ENCODE results near the gene SENP5.
"Not testable (repeated sequence)": the region's sequence is repeated elsewhere in the genome, so short reads cannot be mapped to it uniquely, and the experiment has no call there.

Gene SENP5

DNA sequence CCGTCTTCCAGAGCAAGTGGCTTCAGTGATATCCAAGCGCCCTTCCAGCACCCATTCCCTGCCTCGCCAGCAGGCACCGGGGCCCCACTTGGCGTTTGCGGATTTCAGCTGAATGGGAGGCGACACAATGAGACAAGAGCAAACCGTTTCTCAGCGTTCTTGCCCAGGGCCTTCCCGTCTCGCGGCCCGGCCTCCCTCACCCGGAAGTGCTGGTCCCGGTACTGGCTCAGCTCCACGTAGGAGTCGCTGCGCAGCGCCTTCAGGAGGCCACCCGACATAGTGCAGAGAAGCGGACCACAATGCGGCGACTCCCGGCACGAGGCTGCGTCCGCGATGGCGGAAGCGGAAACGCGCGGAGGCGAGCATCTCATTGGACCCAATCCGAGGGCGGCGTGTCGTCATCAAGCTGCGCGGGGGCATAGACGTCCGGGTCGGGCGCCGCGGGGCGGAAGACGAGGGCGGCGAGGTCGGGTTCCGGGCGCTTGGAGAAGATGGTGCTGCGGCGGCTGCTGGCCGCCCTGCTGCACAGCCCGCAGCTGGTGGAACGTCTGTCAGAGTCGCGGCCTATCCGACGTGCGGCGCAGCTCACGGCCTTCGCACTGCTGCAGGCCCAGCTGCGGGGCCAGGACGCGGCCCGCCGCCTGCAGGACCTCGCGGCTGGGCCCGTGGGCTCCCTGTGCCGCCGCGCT, 74.7 kb downstream of the SENP5 start, which contains the start of gene NCBP2:
Gene NCBP2, minus strand, starts transcription at position 303 of the 689 bp plus-strand sequence. Its CDS starts 25 bp downstream, at position 278.
- H3K27me3 ChIP-seq (ENCODE audit: insufficient read depth, poor library complexity, severe bottlenecking): no peaks in the 10 kb centered on the region
- no peaks in the 10 kb centered on the region for H3K9me3 ChIP-seq (ENCODE audit: severe bottlenecking)
- H3K36me3 ChIP-seq (ENCODE audit: low read depth): peaks cover 40% of the 10 kb centered on the region
- H3K4me3 ChIP-seq (ENCODE audit: severe bottlenecking): peak within 1 kb of the TSS; percentile 89
- ATAC-seq (ENCODE audit: low read depth): peak; percentile 87
- H3K27ac ChIP-seq (ENCODE audit: poor library complexity, severe bottlenecking): peak within 1 kb of the TSS; percentile 70
- peak; percentile 97 for DNase-seq (ENCODE audit: low spot score)
- TF ChIP-seq, protein P1, sequence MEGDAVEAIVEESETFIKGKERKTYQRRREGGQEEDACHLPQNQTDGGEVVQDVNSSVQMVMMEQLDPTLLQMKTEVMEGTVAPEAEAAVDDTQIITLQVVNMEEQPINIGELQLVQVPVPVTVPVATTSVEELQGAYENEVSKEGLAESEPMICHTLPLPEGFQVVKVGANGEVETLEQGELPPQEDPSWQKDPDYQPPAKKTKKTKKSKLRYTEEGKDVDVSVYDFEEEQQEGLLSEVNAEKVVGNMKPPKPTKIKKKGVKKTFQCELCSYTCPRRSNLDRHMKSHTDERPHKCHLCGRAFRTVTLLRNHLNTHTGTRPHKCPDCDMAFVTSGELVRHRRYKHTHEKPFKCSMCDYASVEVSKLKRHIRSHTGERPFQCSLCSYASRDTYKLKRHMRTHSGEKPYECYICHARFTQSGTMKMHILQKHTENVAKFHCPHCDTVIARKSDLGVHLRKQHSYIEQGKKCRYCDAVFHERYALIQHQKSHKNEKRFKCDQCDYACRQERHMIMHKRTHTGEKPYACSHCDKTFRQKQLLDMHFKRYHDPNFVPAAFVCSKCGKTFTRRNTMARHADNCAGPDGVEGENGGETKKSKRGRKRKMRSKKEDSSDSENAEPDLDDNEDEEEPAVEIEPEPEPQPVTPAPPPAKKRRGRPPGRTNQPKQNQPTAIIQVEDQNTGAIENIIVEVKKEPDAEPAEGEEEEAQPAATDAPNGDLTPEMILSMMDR (IDR thresholded peaks at IDR 0.05; ENCODE audit: poor library complexity, severe bottlenecking): peak; percentile 69
- peaks cover 4% of the 10 kb centered on the region for H3K4me1 ChIP-seq (ENCODE audit: insufficient read depth, poor library complexity, severe bottlenecking)

DNA sequence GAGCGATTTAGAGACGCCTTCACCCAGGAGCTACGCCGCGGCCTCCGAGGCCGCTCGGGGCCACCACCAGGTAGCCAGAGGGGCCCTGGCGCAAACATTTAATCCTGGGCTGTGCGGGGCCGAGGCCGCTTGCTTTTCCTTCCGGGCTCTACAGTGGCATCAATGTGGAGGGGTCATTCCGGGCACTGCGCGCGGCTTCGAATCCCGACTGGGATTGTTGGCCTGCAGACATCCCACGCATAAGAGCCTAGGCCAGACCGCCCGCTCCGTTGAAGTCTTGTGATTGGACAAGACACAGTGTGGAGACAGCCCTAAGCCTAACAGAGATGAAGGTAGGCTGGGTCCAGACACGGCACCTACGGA, 75.2 kb downstream of the SENP5 start:
- Histone ChIP-seq H3K4me3 (ENCODE audit: severe bottlenecking) (peak overlapping the region; percentile 89), H3K27me3 (ENCODE audit: insufficient read depth, poor library complexity, severe bottlenecking) (no peaks in the 10 kb centered on the region), H3K9me3 (ENCODE audit: severe bottlenecking) (no peaks in the 10 kb centered on the region), H3K4me1 (ENCODE audit: insufficient read depth, poor library complexity, severe bottlenecking) (peaks cover 4% of the 10 kb centered on the region), H3K36me3 (ENCODE audit: low read depth) (peaks cover 35% of the 10 kb centered on the region), H3K27ac (ENCODE audit: poor library complexity, severe bottlenecking) (peak overlapping the region; percentile 70)
- ATAC-seq (ENCODE audit: low read depth) (peak; percentile 20), DNase-seq (ENCODE audit: low spot score) (no peak)
- TF ChIP-seq, protein P1 (IDR thresholded peaks at IDR 0.05; ENCODE audit: poor library complexity, severe bottlenecking): no peak

DNA sequence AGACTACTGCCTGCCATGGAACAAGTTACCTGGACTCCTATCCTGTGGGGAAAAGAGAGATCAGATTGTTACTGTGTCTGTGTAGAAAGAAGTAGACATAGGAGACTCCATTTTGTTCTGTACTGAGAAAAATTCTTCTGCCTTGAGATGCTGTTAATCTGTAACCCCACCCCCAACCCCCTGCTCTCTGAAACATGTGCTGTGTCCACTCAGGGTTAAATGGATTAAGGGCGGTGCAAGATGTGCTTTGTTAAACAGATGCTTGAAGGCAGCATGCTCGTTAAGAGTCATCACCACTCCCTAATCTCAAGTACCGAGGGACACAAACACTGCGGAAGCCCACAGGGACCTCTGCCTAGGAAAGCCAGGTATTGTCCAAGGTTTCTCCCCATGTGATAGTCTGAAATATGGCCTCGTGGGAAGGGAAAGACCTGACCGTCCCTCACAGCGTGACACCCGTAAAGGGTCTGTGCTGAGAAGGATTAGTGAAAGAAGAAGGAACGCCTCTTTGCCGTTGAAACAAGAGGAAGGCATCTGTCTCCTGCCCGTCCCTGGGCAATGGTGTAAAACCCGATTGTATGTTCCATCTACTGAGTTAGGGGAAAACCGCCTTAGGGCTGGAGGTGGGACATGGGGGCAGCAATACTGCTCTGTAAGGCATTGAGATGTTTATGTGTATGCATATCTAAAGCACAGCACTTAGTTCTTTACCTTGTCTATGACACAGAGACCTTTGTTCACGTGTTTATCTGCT, 76.5 kb downstream of the SENP5 start:
- peaks cover 22% of the 10 kb centered on the region for H3K36me3 ChIP-seq (ENCODE audit: low read depth)
- not testable (repeated sequence) for DNase-seq (ENCODE audit: low spot score); H3K27me3 ChIP-seq (ENCODE audit: insufficient read depth, poor library complexity, severe bottlenecking); ATAC-seq (ENCODE audit: low read depth); H3K4me3 ChIP-seq (ENCODE audit: severe bottlenecking); H3K27ac ChIP-seq (ENCODE audit: poor library complexity, severe bottlenecking); H3K9me3 ChIP-seq (ENCODE audit: severe bottlenecking); H3K4me1 ChIP-seq (ENCODE audit: insufficient read depth, poor library complexity, severe bottlenecking)

DNA sequence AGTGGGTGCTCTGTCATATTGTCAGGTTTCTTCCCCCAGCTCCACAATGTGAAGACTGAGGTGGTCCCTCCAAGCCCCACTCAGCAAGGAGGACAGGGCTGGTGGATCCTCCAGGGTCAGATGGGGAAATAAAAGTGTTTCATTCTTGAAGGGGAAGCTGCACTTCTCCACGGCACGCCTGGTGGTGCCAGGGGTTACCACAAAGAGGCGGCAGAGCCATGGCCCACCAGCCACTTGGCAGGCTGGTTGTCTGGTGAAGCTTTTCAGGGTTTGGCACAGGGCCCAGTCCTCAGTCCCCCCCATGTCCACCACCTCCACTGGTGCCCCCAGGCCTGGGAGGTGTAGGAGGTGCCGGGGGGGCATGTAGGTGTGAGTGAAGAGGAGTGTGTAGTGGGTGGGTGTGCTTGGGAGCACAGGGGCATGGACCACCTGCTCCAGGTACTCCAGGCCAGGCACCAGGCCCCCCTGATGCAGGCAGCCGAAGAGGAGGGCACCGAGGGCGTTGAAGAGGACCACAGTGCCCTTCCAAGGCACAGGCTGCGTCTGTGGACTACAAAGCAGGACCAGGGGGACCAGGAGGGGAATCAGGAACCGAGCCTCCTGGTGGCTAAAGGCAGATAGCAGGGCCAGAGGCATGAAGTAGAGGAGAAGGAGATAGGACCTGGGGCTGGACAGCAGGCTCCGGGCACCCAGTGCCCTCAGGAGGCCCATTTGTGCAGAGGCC, 79.6 kb downstream of the SENP5 start:
- DNase-seq (ENCODE audit: low spot score): no peak
- peaks cover 6% of the 10 kb centered on the region; the same call in 1 of the 2 replicates for H3K36me3 ChIP-seq (ENCODE audit: low read depth)
- no peaks in the 10 kb centered on the region for H3K27me3 ChIP-seq (ENCODE audit: insufficient read depth, poor library complexity, severe bottlenecking)
- ATAC-seq (ENCODE audit: low read depth): no peak; the same call in 2 of the 3 replicates
- H3K4me3 ChIP-seq (ENCODE audit: severe bottlenecking): no peak overlapping the region
- no peak overlapping the region for H3K27ac ChIP-seq (ENCODE audit: poor library complexity, severe bottlenecking)
- TF ChIP-seq, protein P1 (IDR thresholded peaks at IDR 0.05; ENCODE audit: poor library complexity, severe bottlenecking): no peak
- H3K4me1 ChIP-seq (ENCODE audit: insufficient read depth, poor library complexity, severe bottlenecking): peaks cover 4% of the 10 kb centered on the region
- H3K9me3 ChIP-seq (ENCODE audit: severe bottlenecking): no peaks in the 10 kb centered on the region

DNA sequence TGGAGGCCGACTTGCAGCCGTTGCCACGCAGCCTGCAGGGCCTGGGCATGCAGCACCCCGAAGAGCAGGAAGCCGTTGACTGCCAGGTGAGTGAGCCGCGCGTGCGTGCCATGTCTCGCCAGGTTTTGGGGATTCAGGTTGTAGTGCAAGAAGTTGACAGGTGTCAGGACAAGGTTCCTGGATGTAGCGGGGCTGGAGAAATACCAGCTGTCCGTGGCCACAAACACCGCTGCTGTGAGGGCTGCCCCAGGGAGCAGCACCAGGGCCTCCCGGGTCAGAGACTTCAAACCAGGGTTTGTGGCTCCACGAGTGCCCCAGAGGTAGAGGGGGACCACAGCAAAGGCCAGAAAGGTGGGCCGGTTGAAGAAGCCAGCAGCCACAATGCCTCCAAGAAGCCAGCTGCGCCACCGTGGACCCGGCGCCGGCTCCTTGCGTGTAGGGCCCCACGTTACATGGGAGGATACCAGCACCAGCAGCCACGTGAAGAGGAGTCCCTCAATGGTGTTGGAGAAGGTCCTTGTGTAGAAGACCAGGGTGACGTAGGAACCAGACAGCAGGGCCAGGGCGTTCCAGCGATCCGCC, 80.2 kb downstream of the SENP5 start:
- TF ChIP-seq, protein P1 (IDR thresholded peaks at IDR 0.05; ENCODE audit: poor library complexity, severe bottlenecking): no peak
- ATAC-seq (ENCODE audit: low read depth): no peak

More for the DNA sequence above, 80.2 kb downstream of the SENP5 start:
- Histone ChIP-seq H3K27me3 (ENCODE audit: insufficient read depth, poor library complexity, severe bottlenecking) (no peaks in the 10 kb centered on the region), H3K36me3 (ENCODE audit: low read depth) (peaks cover 6% of the 10 kb centered on the region; the same call in 1 of the 2 replicates), H3K4me3 (ENCODE audit: severe bottlenecking) (no peak overlapping the region), H3K9me3 (ENCODE audit: severe bottlenecking) (no peaks in the 10 kb centered on the region), H3K4me1 (ENCODE audit: insufficient read depth, poor library complexity, severe bottlenecking) (peaks cover 4% of the 10 kb centered on the region), H3K27ac (ENCODE audit: poor library complexity, severe bottlenecking) (no peak overlapping the region)
- DNase-seq (ENCODE audit: low spot score): no peak

All from RWPE2 (cell line).